GM21423 (cell line): ENCODE data around the gene KAZALD1.

Source experiments
- ATAC-seq: cut with Tn5 transposase; IDR thresholded peaks from one replicate; pipeline ENCODE4 v1.9.1; 2021; ENCODE audit warnings: mild to moderate bottlenecking, moderate library complexity; ENCODE audit not compliant: unreplicated experiment

The KAZALD1 gene

GRCh38 chr10:101061624-101062231, at the start of gene KAZALD1:
KAZALD1 (plus strand) TSS chr10:101061989; CDS start chr10:101062593, 604 bp downstream.
- no peak for ATAC-seq

- ATAC-seq = peak; percentile 75
Observed at GRCh38 chr10:101012525-101013364, 49.0 kb upstream of the KAZALD1 start.

GRCh38 chr10:101013365-101013825, 48.4 kb upstream of the KAZALD1 start:
- no peak for ATAC-seq

- no peak for ATAC-seq
Observed at GRCh38 chr10:101014230-101014884, 47.4 kb upstream of the KAZALD1 start.

GRCh38 chr10:101014966-101015581, 46.7 kb upstream of the KAZALD1 start:
- ATAC-seq = no peak

GRCh38 chr10:101015582-101015973, 46.2 kb upstream of the KAZALD1 start:
- ATAC-seq = no peak

- ATAC-seq = no peak
Observed at GRCh38 chr10:101016814-101017213, 45.0 kb upstream of the KAZALD1 start.

GRCh38 chr10:101018118-101018599, 43.6 kb upstream of the KAZALD1 start:
- no peak for ATAC-seq

GRCh38 chr10:101018600-101019439, 43.0 kb upstream of the KAZALD1 start:
- no peak for ATAC-seq

GRCh38 chr10:101019440-101019703, 42.4 kb upstream of the KAZALD1 start:
- no peak for ATAC-seq

GRCh38 chr10:101020427-101021075, 41.2 kb upstream of the KAZALD1 start:
- no peak for ATAC-seq

GRCh38 chr10:101021239-101021638, 40.5 kb upstream of the KAZALD1 start:
- no peak for ATAC-seq

GRCh38 chr10:101021692-101022251, 40.0 kb upstream of the KAZALD1 start:
- ATAC-seq = no peak

- ATAC-seq = no peak
Observed at GRCh38 chr10:101022967-101023705, 38.7 kb upstream of the KAZALD1 start.

GRCh38 chr10:101027106-101027720, 34.6 kb upstream of the KAZALD1 start:
- no peak for ATAC-seq

- no peak for ATAC-seq
Observed at GRCh38 chr10:101028446-101029337, 33.1 kb upstream of the KAZALD1 start.

- ATAC-seq = no peak
Observed at GRCh38 chr10:101029520-101030295, 32.1 kb upstream of the KAZALD1 start.
